ENCODE data around the gene TTC39A. TPM values are rescaled to one million over a fixed set of nuclear protein-coding genes. Genes with fewer than 3 reads are reported as not detected.

TTC39A gene
- total and polyA plus RNA-seq, 8 donors: 8.3 to 159 (median 32.4) TPM

DNA sequence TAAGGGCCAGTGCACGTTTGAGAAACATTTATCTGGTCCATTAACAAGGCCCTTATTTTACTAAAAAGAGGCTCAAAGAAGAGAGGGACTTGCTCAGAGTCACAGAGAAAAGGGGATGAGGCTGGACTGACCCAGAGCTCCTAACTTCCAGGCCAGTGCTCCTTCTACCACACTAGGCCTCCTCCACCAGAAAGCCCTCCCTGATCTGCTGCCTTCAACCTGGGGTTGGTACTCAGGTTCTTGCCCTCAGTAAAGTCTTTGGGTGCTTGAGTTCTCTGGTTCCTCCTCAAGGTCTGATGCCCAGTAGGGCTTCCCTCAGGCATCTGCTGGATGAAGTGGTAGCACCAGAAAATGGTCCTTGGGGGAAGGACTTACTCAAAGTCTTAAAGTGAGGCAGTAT, 26.0 kb downstream of the TTC39A start:
- WGBS, 5 donors: 18 to 42% (median 32%) methylated on average over 1 of the region's 1 CpG
- TF ChIP-seq POLR2A (IDR thresholded peaks at IDR 0.05) (no peak), EP300 (IDR thresholded peaks at IDR 0.05) (no peak), POLR2AphosphoS5 (IDR thresholded peaks at IDR 0.05) (no peak)
- TF ChIP-seq, protein P1, sequence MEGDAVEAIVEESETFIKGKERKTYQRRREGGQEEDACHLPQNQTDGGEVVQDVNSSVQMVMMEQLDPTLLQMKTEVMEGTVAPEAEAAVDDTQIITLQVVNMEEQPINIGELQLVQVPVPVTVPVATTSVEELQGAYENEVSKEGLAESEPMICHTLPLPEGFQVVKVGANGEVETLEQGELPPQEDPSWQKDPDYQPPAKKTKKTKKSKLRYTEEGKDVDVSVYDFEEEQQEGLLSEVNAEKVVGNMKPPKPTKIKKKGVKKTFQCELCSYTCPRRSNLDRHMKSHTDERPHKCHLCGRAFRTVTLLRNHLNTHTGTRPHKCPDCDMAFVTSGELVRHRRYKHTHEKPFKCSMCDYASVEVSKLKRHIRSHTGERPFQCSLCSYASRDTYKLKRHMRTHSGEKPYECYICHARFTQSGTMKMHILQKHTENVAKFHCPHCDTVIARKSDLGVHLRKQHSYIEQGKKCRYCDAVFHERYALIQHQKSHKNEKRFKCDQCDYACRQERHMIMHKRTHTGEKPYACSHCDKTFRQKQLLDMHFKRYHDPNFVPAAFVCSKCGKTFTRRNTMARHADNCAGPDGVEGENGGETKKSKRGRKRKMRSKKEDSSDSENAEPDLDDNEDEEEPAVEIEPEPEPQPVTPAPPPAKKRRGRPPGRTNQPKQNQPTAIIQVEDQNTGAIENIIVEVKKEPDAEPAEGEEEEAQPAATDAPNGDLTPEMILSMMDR (IDR thresholded peaks at IDR 0.05): no peak
- Histone ChIP-seq H3K27me3 (no peaks in the 10 kb centered on the region), H3K4me1 (peaks cover 13 to 35% (median 20%) of the 10 kb centered on the region in 4 donors), H3K36me3 (peaks cover 0 to 14% (median 0%) of the 10 kb centered on the region in 4 donors), H3K4me3 (no peak overlapping the region), H3K27ac (peak overlapping the region in 4 of 5 donors; percentile 12 to 67 (median 50)), H3K9me3 (peaks cover 0 to 1% (median 0%) of the 10 kb centered on the region in 4 donors)
- intact Hi-C loops (cut with DNase I; ENCODE audit: low total_unique reads): no loop called here
- no peak for DNase-seq

DNA sequence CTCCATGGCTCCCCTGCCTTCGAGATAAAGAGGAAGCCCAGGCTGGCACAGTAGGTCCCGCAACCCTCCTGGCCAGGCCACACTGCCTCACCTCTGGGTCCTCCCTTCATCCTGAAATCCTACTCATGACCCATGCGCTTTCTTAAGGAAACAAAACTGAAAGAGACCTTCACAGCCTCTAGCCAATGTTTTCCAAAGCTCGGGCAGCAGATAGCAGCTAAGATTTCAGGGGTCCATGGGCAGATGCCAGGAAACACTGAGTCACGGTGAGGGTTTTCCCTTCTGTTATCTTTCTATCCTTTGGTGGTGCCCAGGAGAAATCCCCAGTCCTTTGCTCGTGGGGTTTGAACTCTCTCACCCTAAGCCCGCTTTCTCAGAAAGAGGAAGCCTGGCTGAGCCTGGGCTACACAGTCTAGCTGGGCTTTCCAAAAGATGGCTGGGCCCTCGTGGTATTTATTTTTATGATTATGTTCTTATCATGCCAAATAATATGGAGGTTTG, 26.6 kb downstream of the TTC39A start:
- peaks cover 13 to 35% (median 20%) of the 10 kb centered on the region in 4 donors for H3K4me1 ChIP-seq
- H3K4me3 ChIP-seq: no peak overlapping the region
- H3K36me3 ChIP-seq: peaks cover 0 to 11% (median 0%) of the 10 kb centered on the region in 4 donors
- TF ChIP-seq EP300 (IDR thresholded peaks at IDR 0.05): no peak
- peak in 1 of 3 donors; percentile 54 for TF ChIP-seq POLR2AphosphoS5 (IDR thresholded peaks at IDR 0.05)
- H3K27me3 ChIP-seq: no peaks in the 10 kb centered on the region
- 19 to 32% (median 27%) methylated on average over 8 of the region's 8 CpGs for WGBS, 5 donors
- peaks cover 0 to 7% (median 0%) of the 10 kb centered on the region in 4 donors for H3K9me3 ChIP-seq
- peak; percentile 50 to 51 for DNase-seq
- H3K27ac ChIP-seq: peak overlapping the region in 4 of 5 donors; percentile 22 to 67 (median 50)
- intact Hi-C loops (cut with DNase I; ENCODE audit: low total_unique reads): no loop called here

DNA sequence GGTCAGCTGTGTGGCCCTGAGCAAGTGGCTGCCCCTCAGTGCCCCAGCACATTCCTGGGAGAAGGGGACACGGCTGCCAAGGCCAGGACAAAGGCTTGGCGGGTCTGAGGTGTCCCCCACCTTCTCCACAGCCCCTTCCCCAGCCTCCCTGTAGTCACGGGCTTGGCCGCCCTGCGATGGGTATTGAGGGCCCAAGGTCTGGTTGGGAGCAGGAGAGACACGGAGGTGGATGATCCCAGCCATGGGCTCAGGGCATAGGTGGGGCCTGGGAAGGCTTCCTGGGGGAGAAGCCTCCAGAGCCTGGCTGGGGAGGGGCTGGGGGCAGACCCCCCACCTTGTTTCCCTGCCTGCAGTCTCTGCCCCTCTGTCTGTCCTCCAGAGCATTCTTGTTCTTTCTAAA, 27.0 kb downstream of the TTC39A start:
- H3K9me3 ChIP-seq: peaks cover 0 to 7% (median 0%) of the 10 kb centered on the region in 4 donors
- no peak for DNase-seq
- TF ChIP-seq, protein P1 (IDR thresholded peaks at IDR 0.05): no peak
- TF ChIP-seq EP300 (IDR thresholded peaks at IDR 0.05) (no peak), POLR2AphosphoS5 (IDR thresholded peaks at IDR 0.05) (no peak), POLR2A (IDR thresholded peaks at IDR 0.05) (no peak)
- H3K27me3 ChIP-seq: no peaks in the 10 kb centered on the region
- peaks cover 0 to 6% (median 0%) of the 10 kb centered on the region in 4 donors for H3K36me3 ChIP-seq
- H3K4me1 ChIP-seq: peaks cover 13 to 35% (median 20%) of the 10 kb centered on the region in 4 donors
- WGBS, 5 donors: 82 to 100% (median 86%) methylated on average over 1 to 6 of the region's 6 CpGs
- intact Hi-C loops (cut with DNase I; ENCODE audit: low total_unique reads): no loop called here
- H3K4me3 ChIP-seq: no peak overlapping the region
- peak overlapping the region in 4 of 5 donors; percentile 22 to 67 (median 50) for H3K27ac ChIP-seq

DNA sequence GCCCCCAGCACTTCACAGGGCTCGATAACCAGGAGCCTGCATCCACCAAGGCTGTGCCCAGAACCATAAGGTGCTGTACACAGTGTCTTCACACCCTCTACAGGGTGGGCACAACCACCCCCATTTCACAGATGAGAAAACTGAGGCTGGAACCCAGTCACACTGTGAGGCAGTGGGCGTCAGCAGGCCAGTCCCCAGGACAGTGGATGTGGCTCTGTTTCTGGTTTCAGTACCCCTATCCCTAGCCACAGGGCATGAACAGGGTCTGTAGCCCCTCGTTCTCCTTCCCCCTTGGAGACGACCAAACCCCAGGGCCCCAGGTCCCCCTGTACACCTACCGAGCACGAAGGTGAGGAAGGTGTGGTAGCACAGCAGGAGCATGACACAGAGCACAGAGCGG, 27.6 kb downstream of the TTC39A start:
- H3K4me1 ChIP-seq: peaks cover 13 to 35% (median 21%) of the 10 kb centered on the region in 4 donors
- TF ChIP-seq POLR2A (IDR thresholded peaks at IDR 0.05) (no peak), EP300 (IDR thresholded peaks at IDR 0.05) (no peak), POLR2AphosphoS5 (IDR thresholded peaks at IDR 0.05) (no peak)
- TF ChIP-seq, protein P1 (IDR thresholded peaks at IDR 0.05): no peak
- H3K27ac ChIP-seq: no peak overlapping the region
- intact Hi-C loops (cut with DNase I; ENCODE audit: low total_unique reads): no loop called here
- H3K36me3 ChIP-seq: peaks cover 0 to 6% (median 0%) of the 10 kb centered on the region in 4 donors
- H3K4me3 ChIP-seq: no peak overlapping the region
- H3K27me3 ChIP-seq: no peaks in the 10 kb centered on the region
- WGBS, 5 donors: 76 to 100% (median 87%) methylated on average over 2 to 7 of the region's 7 CpGs
- no peak for DNase-seq
- H3K9me3 ChIP-seq: peaks cover 0 to 7% (median 0%) of the 10 kb centered on the region in 4 donors

DNA sequence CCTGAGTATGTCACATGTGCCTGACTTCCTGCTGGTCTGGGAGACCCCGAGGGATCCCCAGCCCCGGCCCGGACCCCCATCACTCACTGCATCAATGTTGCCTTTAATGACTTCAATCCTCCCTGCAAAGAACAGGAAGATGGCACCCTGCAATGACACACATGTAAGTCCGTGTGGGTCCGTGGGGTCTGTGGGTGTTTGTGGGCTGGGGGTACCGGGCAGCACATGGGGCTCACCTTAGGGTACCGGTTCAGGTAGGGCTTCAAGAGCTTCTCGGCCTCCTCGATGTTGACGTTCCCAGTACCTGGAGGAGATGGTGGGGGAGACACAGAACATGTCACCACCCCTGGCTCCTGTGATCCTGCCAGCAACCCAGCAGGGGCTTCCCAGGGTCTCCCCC, 28.1 kb downstream of the TTC39A start:
- DNase-seq: no peak
- H3K36me3 ChIP-seq: peaks cover 0 to 6% (median 0%) of the 10 kb centered on the region in 4 donors
- intact Hi-C loops (cut with DNase I; ENCODE audit: low total_unique reads): no loop called here
- no peak overlapping the region for H3K27ac ChIP-seq
- peaks cover 16 to 39% (median 26%) of the 10 kb centered on the region in 4 donors for H3K4me1 ChIP-seq
- no peaks in the 10 kb centered on the region for H3K27me3 ChIP-seq
- H3K4me3 ChIP-seq: no peak overlapping the region
- 89 to 96% (median 94%) methylated on average over 5 to 10 of the region's 10 CpGs for WGBS, 5 donors
- no peak for TF ChIP-seq EP300 (IDR thresholded peaks at IDR 0.05)
- TF ChIP-seq POLR2AphosphoS5 (IDR thresholded peaks at IDR 0.05): no peak
- TF ChIP-seq POLR2A (IDR thresholded peaks at IDR 0.05): no peak
- TF ChIP-seq, protein P1 (IDR thresholded peaks at IDR 0.05): no peak
- peaks cover 0 to 7% (median 0%) of the 10 kb centered on the region in 4 donors for H3K9me3 ChIP-seq
